ENCODE results near the gene MANBA.
"Not testable (repeated sequence)": the region's sequence is repeated elsewhere in the genome, so short reads cannot be mapped to it uniquely, and the experiment has no call there.

MANBA gene

DNA sequence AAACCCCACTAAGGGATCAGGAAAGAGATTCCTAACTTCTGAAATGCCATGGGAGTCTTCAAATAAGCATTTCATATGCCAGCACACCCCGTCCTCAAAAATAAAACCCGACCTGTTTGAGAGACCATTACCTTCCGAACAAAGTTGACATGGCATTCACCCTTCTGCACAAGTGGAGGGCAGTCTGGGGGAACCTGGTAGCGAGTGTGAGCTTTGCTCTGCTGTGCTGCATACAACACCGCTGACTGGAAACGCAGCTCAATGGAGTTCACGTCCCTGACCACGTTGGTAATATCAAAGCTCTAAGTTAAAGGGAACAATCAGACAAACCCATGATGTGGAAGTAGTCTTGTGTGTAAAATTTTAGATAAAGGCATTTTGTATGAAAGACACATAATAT is 38.0 kb downstream of the MANBA start:
- DNase-seq (ENCODE audit: low read depth in 2 of 2) = no peak

DNA sequence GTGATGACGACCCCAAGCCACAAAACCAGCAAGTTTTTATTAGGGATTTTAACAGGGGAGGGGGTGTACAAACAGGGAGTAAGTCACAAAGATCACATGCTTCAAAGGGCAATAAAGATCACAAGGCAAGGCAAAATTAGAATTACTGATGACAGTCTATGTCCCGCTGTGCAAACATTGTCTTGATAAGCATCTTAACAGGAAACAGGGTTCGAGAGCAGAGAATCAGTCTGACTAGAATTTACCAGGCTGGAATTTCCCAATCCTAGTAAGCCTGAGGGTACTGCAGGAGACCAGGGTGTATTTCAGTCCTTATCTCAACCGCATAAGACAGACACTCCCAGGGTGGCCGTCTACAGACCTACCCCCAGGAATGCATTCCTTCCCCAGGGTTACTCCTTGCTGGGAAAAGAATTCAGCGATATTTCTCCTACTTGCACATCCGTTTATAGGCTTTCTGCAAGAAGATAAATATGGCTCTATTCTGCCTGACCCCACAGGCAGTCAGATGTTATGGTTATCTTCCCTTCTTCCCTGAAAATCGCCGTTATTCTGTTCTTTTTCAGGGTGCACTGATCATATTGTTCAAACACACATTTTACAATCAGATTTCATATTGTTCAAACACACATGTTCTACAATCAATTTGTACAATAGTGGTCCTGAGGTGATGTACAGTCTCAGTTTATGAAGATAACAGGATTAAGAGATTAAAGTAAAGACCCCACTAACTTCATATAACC is 41.8 kb downstream of the MANBA start:
- not testable (repeated sequence) for DNase-seq (ENCODE audit: low read depth in 2 of 2)

DNA sequence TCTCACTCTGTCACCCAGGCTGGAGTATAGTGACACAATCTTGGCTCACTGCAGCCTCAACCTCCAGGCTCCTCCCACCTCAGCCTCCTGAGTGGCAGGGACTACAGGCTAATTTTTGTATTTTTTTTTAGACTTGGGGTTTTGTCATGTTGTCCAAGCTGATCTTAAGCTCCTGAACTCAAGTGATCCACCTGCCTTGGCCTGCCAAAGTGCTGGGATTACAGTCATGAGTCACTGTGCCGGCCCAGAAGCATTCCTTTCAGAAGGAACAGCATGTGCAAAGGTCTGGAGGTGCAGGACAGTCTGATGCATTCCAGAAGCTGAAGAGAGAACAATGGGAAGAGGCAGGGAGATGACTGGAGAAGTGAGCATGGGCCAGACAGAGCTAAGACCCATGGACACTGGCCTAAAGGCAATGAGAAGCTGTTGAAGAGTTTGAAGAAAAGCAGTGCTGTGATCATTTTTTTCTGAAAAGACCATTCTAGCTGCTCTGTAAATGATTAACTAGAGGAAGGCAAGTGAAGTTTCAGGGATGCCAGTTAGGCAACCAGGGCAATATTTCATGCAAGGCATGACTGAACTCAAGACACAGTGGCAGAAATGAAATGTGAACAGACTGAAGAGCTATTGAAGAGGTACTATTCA is 43.2 kb downstream of the MANBA start:
- no peak for DNase-seq (ENCODE audit: low read depth in 2 of 2)

DNA sequence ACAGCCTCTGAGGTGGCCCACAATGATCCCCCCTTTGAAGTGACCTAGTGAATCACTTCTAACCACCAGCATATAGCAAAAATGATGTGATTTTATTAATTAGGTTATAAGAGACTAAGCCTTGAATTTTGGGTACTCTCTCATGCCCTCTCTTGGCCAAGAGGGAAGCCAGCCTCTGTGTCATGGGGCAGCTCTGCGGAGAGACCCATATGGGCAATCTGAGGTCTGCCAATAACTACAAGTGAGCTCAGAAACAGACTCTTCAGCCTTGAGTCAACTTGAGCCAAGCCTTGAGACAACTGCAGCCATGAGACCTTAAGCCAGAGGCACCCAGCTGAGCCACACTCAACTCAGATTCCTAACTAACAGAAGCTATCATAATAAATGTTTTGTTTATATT is 45.7 kb downstream of the MANBA start:
- DNase-seq (ENCODE audit: low read depth in 2 of 2) = no peak

DNA sequence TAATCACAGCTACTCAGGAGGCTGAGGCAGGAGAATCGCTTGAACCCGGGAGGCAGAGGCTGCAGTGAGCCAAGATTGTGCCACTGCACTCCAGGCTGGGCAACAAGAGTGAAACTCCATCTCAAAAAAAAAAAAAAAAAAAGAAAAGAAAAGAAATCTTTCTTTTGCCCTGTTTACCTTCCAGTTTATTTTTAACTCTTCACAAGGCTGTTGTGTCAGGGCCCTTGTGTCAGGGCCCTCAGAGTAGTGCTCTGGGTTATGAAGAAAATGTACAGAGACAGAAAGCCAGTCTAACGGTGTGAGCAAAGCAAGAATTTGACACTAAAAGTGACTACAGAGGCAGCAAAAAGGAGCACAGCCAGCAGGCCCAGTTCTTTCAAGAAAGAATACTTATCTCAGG is 47.0 kb downstream of the MANBA start:
- DNase-seq (ENCODE audit: low read depth in 2 of 2) = not testable (repeated sequence)

DNA sequence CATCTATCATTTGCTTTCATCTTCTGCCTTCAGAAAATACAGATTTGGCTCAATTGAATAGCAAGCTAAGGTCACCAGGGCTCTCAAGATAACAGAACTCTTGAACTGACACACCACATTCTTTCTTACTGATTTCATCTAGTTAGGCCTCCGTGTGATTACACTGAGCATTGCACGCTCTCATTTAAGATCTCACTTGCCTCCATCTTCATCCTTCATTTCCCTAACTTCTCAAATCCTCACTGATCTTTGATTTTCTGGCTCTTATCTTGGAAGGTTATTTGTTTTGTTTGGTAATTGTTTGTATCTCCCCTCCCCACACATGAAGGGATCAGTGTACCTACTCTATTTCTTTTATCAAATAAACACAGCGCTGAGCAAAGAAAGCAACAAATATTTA is 47.7 kb downstream of the MANBA start:
- DNase-seq (ENCODE audit: low read depth in 2 of 2) = no peak

DNA sequence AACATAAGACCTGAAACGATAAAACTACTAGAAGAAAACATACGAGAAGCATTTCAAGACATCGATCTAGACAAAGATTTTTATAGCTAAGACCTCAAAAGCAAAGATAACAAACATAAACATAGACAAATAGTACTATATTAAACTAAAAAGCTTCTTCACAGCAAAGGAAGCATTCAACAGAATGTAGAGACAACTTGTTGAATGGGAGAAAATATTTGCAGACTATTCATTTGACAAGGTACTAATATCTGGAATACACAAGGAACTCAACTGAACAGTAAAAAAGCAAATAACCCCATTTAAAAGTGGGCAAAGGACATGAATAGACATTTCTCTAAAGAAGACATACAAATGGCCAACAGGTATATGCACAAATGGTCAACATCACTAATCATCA is 49.8 kb downstream of the MANBA start:
- DNase-seq (ENCODE audit: low read depth in 2 of 2) = no peak

DNA sequence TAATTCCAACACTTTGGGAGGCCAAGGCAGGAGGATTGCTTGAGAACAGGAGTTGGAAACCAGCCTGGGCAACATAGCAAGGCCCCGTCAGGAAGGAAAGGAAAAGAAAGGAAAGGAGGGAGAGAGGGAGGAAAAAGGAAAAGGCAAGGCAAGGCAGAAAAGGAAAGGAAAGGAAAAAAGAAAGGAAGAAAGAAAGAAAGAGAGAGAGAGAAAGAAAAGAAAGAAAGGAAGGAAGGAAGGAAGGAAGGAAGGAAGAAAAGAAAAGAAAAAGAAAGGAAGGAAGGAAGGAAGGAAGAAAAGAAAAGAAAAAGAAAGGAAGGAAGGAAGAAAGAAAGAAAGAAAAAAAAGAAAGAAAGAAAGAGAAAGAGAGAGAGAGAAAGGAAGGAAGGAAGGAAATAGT is 51.7 kb downstream of the MANBA start:
- DNase-seq (ENCODE audit: low read depth in 2 of 2) = not testable (repeated sequence)

DNA sequence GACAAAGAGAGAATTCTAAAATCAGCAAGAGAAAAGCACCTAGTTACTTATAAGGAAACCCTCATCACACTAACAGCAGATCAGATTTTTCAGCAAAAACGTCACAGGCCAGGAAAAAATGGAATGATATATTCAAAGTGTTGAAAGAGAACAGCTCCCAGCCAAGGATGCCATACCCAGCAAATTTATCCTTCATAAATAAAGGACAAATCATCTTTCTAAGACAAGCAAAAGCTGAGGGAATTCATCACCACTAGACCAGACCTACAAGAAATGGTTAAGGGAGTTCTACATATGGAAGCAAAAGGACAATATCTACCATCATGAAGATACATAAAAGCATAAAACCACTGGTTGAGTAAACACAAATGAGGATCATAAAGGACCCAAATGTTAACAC is 53.6 kb downstream of the MANBA start:
- no peak for DNase-seq (ENCODE audit: low read depth in 2 of 2)

DNA sequence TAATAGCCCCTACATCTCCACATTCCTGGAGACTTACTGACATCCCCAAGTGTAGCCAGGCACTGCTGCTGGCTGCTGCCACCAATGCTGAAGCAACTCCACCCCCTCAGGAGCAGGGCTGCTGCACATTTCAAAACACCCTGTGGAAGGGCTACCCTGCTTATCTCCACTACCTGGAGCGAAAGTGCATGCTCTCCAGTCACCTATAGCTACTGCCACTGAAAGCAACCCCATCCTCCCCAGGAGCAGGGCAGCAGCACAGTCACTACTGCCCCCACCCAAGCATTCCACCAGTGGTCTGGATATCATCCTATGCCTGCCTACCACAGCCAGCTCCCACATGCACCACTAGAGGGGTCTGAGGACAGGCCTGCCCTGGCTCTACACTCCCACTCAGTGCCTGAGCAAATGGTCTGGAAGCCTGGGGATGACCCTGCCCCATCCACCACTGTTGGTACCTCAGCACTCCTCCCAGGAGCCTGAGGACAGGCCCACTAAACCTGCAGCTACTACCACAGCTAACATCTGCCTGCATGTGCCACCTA is 55.3 kb downstream of the MANBA start:
- DNase-seq (ENCODE audit: low read depth in 2 of 2) = no peak

DNA sequence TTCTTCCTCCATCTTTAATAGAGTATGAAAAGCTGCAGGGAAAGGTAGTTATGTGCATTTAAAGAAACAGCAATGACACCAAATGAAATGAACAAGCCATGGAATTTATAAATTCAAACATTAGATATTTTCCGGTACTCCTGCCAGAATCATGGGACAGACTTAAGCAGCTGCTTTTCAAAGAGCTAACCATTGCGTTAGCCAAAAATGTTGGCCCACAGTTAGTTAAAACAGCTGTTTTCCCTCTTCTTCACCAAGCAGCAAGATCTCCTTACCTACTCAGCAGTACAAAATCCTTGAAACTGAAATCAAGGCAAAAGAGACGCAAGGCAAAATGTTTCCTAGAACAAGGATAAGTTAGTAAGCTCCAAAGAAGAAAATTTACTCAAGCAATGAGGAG is 64.0 kb downstream of the MANBA start:
- no peak for DNase-seq (ENCODE audit: low read depth in 2 of 2)

DNA sequence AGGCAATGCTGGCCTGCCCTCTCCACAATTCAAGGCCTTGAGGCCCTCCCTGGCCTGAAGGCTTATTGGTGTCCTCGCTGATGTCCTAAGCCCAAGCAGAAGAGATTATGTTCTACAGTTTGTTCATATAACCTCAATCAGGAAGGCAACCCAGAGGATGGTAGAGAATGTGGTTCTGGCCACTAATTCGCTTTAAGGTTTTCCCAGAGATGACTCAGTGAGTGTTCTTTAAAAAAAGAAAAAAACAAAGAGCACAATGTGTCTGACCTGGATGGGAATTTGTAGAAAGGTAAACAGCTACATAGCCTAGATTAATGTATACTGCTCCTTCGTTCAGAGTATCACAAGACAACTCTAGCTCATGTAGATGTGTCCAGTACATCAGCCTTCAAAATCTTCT is 66.0 kb downstream of the MANBA start:
- no peak for DNase-seq (ENCODE audit: low read depth in 2 of 2)

DNA sequence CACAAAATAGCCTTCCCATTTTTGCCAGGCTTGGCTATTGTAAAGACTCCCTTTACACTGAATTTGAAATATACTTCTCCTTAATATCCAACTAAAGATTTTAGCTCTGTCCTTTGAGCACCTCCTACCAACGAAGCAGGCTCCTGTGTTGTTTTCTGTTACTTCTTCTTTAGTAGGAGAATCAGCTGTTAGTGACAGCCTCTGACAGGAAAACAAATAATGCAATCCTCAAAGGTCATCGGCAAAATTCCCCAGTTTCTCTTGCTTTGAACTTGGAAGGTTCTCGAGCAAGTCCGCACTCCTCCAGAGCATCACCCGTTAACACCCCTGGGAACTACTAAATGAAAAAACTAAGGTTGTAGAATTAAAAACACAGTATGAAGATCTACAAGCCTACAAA is 66.9 kb downstream of the MANBA start:
- no peak for DNase-seq (ENCODE audit: low read depth in 2 of 2)

DNA sequence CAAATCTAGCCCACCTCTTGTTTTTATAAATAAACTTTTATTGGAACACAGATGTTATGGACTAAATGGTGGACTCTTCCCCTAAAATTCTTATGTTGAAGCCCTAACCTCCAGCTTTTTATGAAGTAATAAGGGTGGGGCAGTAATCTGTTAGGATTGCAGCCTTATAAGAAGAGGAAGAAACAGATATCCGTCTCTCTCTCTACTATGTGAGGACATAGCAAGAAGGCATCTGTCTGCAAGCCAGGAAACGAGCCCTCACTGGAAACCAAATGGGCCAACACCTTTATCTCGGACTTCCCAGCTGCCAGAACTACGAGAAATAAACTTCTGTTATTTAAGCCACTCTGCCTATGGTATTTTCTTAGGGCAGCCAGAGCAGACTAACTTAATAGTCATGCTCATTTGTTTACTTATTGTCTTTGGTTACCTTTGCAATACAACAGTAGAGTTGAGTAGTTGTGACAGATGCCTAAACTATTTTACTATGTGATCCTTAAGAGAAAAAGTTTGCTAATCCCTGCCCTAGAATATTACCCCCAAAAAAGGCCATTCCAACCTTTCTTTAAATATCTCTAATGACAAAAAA is 67.4 kb downstream of the MANBA start:
- DNase-seq (ENCODE audit: low read depth in 2 of 2) = no peak

DNA sequence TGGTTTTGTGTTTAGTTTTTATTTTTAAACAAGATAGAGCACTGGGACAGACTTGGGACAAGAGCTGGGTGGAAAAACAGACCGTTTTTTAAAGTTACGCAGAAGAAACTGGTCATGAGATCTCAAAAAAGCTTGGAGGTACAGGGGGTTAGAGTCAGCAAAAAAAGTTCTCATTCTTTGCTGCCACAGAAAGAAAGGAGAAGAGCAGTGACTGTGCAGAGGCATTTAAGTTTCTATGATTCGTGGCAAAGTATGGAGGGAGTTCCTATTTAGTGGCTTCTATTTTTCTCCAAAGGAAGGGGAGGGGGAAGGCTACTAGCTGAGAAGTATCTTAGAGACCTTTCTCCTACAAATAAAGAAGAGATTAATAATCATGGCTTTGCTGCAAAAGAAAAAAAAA is 68.3 kb downstream of the MANBA start:
- DNase-seq (ENCODE audit: low read depth in 2 of 2) = no peak

DNA sequence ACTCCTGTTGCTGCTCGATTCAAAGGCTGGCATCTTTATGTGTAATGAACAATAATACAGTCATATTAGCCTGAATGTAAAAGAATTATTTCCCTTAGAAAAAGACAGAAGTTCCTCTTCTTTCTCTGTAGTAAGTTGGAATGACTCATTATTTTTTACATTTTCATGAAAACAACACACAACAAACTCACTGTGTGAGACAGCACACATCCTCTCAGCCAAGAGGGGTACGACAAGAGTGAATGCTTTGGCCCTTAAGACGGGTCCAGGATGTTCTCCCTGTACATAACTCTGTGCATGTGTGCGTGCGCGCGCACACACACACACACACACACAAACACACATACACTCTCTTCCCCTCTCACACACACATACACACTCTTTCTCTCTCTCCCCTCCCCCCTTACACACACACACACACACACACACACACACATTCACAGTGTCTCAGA is 72.8 kb downstream of the MANBA start:
- no peak for DNase-seq (ENCODE audit: low read depth in 2 of 2)

DNA sequence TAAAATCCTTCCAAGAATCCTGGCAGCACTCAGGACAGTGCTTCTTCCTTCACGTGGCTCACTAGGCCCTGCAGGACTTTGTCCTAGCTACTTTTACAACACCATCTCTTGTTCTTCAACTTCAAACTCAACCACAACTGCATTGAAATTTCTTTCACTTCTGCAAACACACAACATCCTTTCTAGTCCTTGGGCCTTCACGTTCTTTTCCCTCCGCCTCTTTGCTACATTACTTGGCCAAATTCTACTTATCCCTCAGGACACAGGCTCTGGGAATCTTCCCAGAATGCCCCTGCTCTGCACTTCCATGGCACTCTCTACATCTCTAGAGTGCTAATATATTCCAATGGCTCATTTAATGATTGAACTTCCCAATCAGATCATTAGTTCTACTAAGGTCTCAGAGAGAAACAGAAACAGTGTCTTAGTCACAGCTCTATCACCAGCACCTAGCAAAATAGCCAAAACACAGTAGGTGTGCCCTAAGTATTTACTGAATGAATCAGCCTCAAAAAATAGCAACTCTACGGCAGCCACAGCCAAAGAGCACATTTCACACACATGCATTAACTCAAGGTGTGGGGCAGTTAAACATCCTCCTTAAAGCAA is 73.3 kb downstream of the MANBA start:
- DNase-seq (ENCODE audit: low read depth in 2 of 2) = no peak

DNA sequence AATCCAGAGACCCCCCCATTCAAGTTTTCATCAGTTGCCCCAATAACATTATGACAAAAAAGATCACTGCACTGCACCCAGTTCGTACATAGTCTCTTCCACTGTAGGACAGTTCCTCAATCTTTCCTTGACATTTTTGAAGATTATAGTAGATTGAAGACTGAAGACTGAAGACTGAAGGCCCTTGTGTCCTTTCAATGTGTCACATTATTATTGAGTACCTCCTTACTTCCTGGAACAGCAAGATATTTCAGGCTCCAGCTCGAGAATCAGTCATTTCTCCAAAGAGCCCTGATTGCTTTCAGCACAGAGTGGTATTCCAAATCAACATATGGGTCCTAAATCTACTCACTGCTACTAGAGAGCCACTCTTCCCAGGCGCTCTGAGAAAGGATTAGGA is 75.0 kb downstream of the MANBA start:
- DNase-seq (ENCODE audit: low read depth in 2 of 2) = no peak

DNA sequence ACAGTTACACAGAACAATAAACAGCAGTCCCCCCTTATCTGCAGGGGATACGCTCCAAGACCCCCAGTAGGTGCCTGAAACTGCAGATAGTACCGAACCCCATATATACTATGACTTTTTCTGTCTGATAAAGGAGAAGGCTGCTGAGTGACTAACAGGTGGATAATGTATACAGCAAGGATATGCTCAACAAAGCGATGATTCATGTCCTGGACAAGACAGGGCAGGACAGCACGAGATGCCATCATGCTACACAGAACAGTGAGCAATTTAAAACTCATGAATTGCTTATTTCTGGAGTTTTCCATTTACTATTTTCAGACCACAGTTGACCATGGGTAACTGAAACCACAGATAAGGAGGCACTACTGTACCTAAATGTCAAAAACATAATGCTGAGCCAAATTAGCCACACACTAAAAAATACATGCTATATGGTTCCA is 76.1 kb downstream of the MANBA start:
- DNase-seq (ENCODE audit: low read depth in 2 of 2) = no peak

DNA sequence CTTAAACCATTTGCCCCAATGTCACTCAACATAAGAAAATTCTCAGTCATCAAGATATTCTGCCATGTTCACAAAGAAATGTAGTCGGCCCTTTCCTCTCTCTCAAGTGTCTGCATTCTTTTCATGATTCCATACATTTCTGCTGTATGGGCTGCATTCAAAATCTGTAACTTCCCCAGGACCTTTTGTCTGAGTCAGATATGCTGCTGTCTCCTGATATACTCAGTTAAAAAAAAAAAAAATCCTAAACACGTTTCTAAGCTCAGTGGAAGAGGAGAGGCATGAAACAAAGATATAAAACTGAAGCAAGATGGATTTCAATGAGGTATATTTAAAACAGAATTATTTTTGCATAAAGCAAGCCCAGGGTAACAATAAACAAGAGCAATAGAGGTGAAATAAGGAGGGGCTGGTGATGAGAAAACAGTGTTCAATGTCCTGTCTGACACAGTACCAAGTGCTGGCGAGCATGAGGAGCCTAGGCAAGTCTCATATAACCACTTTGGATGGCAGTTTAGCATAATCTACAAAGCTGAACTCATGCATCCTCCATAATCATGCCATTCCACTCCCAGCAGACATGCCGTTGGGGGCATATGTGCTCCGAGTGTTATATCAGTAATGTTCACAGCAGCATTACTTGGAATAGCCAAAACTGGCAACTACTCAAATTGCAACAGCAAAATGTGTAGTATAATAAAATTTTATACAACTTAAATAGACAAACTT is 76.7 kb downstream of the MANBA start:
- DNase-seq (ENCODE audit: low read depth in 2 of 2) = no peak

DNA sequence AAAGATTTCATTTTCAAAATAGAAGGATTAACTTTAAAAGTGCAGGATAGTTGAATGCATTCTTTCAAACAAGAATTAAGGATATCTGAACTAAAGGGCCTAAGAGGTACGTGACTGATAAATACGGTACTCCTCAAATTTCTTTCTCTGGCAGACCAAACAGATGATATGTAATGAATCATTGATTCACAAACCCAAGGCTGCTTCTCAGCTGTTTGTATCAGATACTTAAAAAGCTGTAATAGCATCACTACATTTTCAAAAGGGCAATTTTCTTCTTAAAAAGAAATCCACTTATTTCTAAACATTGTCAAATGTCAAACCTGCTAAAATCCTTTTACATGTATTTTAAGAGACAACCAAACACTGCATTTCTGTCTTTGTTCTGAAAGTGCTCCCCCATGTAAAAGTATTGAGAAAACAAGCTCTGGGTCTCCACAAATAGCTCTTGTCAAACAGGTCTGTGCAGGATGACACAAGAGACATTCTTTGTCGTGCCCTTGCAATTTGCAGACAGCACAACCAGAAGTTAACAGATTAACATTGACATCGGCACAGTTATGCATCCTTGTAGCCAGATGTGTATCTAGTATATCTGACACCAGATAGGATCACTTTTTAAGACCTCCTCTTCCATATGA is 82.0 kb downstream of the MANBA start:
- DNase-seq (ENCODE audit: low read depth in 2 of 2) = no peak

Data from stimulated activated CD8-positive, alpha-beta memory T cell treated with anti-CD3 and anti-CD28 coated beads, Interleukin-15, amount 100 ng/mL, for 4 hours (primary cell).